ENCODE measurements around the gene DRAM1.

Gene DRAM1

GRCh38 chr12:101945369-101946232, 68.2 kb downstream of the DRAM1 start:
- Histone ChIP-seq H3K27ac (ENCODE audit: extremely low read depth, low read depth, low read length) (no peak overlapping the region), H3K9me3 (ENCODE audit: control insufficient read depth, insufficient read depth, low read depth, low read length) (no peaks in the 10 kb centered on the region), H3K36me3 (ENCODE audit: control insufficient read depth in 2 of 2, insufficient read depth in 1 of 2, low read length in 2 of 2) (no peaks in the 10 kb centered on the region), H3K4me3 (ENCODE audit: low read depth, low read length) (no peak overlapping the region), H3K4me1 (ENCODE audit: control insufficient read depth, insufficient read depth, low read length) (peaks cover 4% of the 10 kb centered on the region; the same call in 1 of the 2 replicates)
- ChIA-PET CTCF (interaction anchor here (1.4 kb wide), 1 partner anchor 27 kb away, joined by 4 read pairs; no protein-coding TSS in a partner anchor), POLR2A (no interaction called here)
- TF ChIP-seq ATF2 (tag by site-specific recombination; IDR thresholded peaks at IDR 0.05; ENCODE audit: low read depth): no peak
- TF ChIP-seq PRDM6 (tag by site-specific recombination; IDR thresholded peaks at IDR 0.05): 0 out of 2 replicates have a peak, but pooled peaks have one; percentile 6

- ChIA-PET POLR2A (no interaction called here), CTCF (interaction anchor here (1.4 kb wide), 1 partner anchor 27 kb away, joined by 4 read pairs; no protein-coding TSS in a partner anchor)
- H3K9me3 ChIP-seq (ENCODE audit: control insufficient read depth, insufficient read depth, low read depth, low read length): no peaks in the 10 kb centered on the region
- no peaks in the 10 kb centered on the region for H3K36me3 ChIP-seq (ENCODE audit: control insufficient read depth in 2 of 2, insufficient read depth in 1 of 2, low read length in 2 of 2)
- H3K27ac ChIP-seq (ENCODE audit: extremely low read depth, low read depth, low read length): no peak overlapping the region
- no peak overlapping the region for H3K4me3 ChIP-seq (ENCODE audit: low read depth, low read length)
- H3K4me1 ChIP-seq (ENCODE audit: control insufficient read depth, insufficient read depth, low read length): peaks cover 4% of the 10 kb centered on the region; the same call in 1 of the 2 replicates
- TF ChIP-seq PRDM10 (tag by site-specific recombination; IDR thresholded peaks at IDR 0.05) (no peak), ZSCAN18 (tag by site-specific recombination; IDR thresholded peaks at IDR 0.05) (no peak), YY1 (tag by site-specific recombination; IDR thresholded peaks at IDR 0.05) (no peak)
Measured at GRCh38 chr12:101946233-101946611, 68.8 kb downstream of the DRAM1 start.

GRCh38 chr12:101947316-101947715, 69.9 kb downstream of the DRAM1 start:
- no peak for TF ChIP-seq FEZF1 (tag by site-specific recombination; IDR thresholded peaks at IDR 0.05)
- TF ChIP-seq TSHZ1 (tag by site-specific recombination; IDR thresholded peaks at IDR 0.05; ENCODE audit: borderline replicate concordance): no peak
- TF ChIP-seq ZNF133 (tag by site-specific recombination; IDR thresholded peaks at IDR 0.05): no peak
- TF ChIP-seq HIC1 (tag by site-specific recombination; IDR thresholded peaks at IDR 0.05): no peak
- TF ChIP-seq ZNF48 (tag by site-specific recombination; IDR thresholded peaks at IDR 0.05): no peak
- ChIA-PET POLR2A (no interaction called here), CTCF (interaction anchor here (0.5 to 1.2 kb wide), 3 partner anchors 84 to 1923 kb away, joined by 3 read pairs; no protein-coding TSS in a partner anchor)
- H3K4me1 ChIP-seq (ENCODE audit: control insufficient read depth, insufficient read depth, low read length): peaks cover 4% of the 10 kb centered on the region; the same call in 1 of the 2 replicates
- H3K9me3 ChIP-seq (ENCODE audit: control insufficient read depth, insufficient read depth, low read depth, low read length): no peaks in the 10 kb centered on the region
- H3K4me3 ChIP-seq (ENCODE audit: low read depth, low read length): no peak overlapping the region
- H3K36me3 ChIP-seq (ENCODE audit: control insufficient read depth in 2 of 2, insufficient read depth in 1 of 2, low read length in 2 of 2): no peaks in the 10 kb centered on the region
- H3K27ac ChIP-seq (ENCODE audit: extremely low read depth, low read depth, low read length): no peak overlapping the region

Data from HEK293 (cell line).